Adrenal gland (tissue), 19 donors: ENCODE measurements around the gene SPOCK3. TPM values are rescaled to one million over a fixed set of nuclear protein-coding genes. Genes with fewer than 3 reads are reported as not detected.
"Not testable (repeated sequence)": the region's sequence is repeated elsewhere in the genome, so short reads cannot be mapped to it uniquely, and the experiment has no call there.

Experiments used
- DNase-seq, 7 donors: peaks; one replicate each; pipeline ENCODE4 v3.0.0-alpha.2; 2019 to 2020
- H3K27ac ChIP-seq, 5 donors: fragments of 200-600 bp; sonication (generic) in 4 of 5; 1 replicate in 3 of 5; 2 replicates in 2 of 5; pipeline versions ENCODE4 v1.5.1 to v1.8.0; 2016 to 2020; ENCODE audit warnings: mild to moderate bottlenecking in 1 of 5
- H3K27me3 ChIP-seq: fragments of 200-600 bp; 2 replicates; pipeline ENCODE4 v1.8.0; 2021
- H3K36me3 ChIP-seq, 2 donors: fragments of 200-600 bp; replicated peaks in 1 of 2; 1 replicate in 1 of 2; 2 replicates in 1 of 2; pipeline versions ENCODE4 v1.5.1 to v1.8.0; 2018 to 2022
- H3K4me1 ChIP-seq, 2 donors: fragments of 200-600 bp; replicated peaks in 1 of 2; 1 replicate in 1 of 2; 2 replicates in 1 of 2; pipeline versions ENCODE4 v1.5.1 to v1.8.0; 2018 to 2021
- H3K4me3 ChIP-seq, 4 donors: fragments of 200-600 bp; sonication (generic) in 3 of 4; one replicate each; pipeline ENCODE4 v1.5.1; 2016 to 2018
- H3K9me3 ChIP-seq, 3 donors: fragments of 200-600 bp; sonication (generic) in 1 of 3; replicated peaks in 1 of 3; 1 replicate in 2 of 3; 2 replicates in 1 of 3; pipeline versions ENCODE4 v1.5.1 to v1.8.0; 2016 to 2021
- CTCF ChIP-seq, 6 experiments: fragments of 450-650 bp in 4 of 6; fragments of 200-600 bp in 2 of 6; sonication (generic) in 1 of 6; IDR thresholded peaks; 1 replicate in 5 of 6; 2 replicates in 1 of 6; pipeline versions ENCODE4 v1.5.1 to v1.8.0; 2016 to 2021; ENCODE audit warnings: antibody characterized with exemption in 6 of 6, mild to moderate bottlenecking in 2 of 6, moderate library complexity in 1 of 6
- POLR2A ChIP-seq, 2 donors: fragments of 450-650 bp; IDR thresholded peaks; one replicate each; pipeline ENCODE4 v1.6.1; 2017; ENCODE audit warnings: antibody characterized with exemption in 2 of 2, mild to moderate bottlenecking in 2 of 2, moderate library complexity in 1 of 2
- WGBS, 4 donors: extraction: QIAGEN DNeasy Blood & Tissue Kit in 2 of 4; methylation state at CpG; one replicate each; pipeline versions ENCODE4 v1.1.5 to v1.1.7; 2013 to 2017; 5-methylcytosine and 5-hydroxymethylcytosine counted together
- intact Hi-C, 2 donors: fragments of 100-400 bp; cut with DNase I; formaldehyde crosslinking; loops; one replicate each; pipeline versions ENCODE4 v1.14.1 to v1.15.0; 2022 to 2023
- long read RNA-seq, 10 donors: library from polyadenylated mRNA in 3 of 10; unstranded in 2 of 10; stranded (forward) in 1 of 10; transcript quantifications; one replicate each; pipeline ENCODE4 v2.0.0 and lab custom pipeline, GENCODE V29; 2021 to 2026
- polyA plus RNA-seq, 3 donors: library from polyadenylated mRNA; stranded (reverse); fragments of 200-250 nt in 2 of 3; fragments of 350-450 nt in 1 of 3; fragmentation: Illumina TruSeq in 1 of 3; extraction: RNeasy Lipid Tissue Mini Kit (QIAGEN cat#74804) in 1 of 3; gene quantifications; one replicate each; pipeline ENCODE4 v1.2.3, GENCODE V29; 2013 to 2014
- total RNA-seq, 9 donors: library from RNA; depleted of rRNA in 4 of 9; stranded (reverse); fragments of >200 nt in 4 of 9; fragments of 120-200 nt in 1 of 9; fragmentation: NEBNext Ultra II Directional in 1 of 9; extraction: Animal tissue kit (Norgen Biotek cat#: 25700) in 1 of 9; gene quantifications; one replicate each; pipeline versions ENCODE4 v1.1.0 to v1.2.4, GENCODE V29; 2013 to 2023
- donor health status: healthy with polysubstance abuse.
- donor health status: Bipolar disorder and iron deficiency.
- donor health status: DM: yes; HTN: yes; CAD: no.
- donor health status: DM: no; HTN: no; CAD: no.
- donor health status: DM: no; HTN: no; CAD: no.
- donor health status: DM: yes; HTN: yes; CAD: no.

SPOCK3 gene
- total RNA-seq: 10 to 100 TPM in 2 of 9 donors, 1 to 10 TPM in 3, under 1 TPM in 3, not detected in 1; 0.18 to 23.6 (median 2.2) TPM
- 10 to 100 TPM in 1 of 3 donors, 1 to 10 TPM in 2; 3.0 to 30.3 (median 6.4) TPM for polyA plus RNA-seq
- long read RNA-seq, donor 1: 0 reads
- long read RNA-seq, donor 2: 0 reads
- long read RNA-seq, donor 3: 0 reads
- long read RNA-seq, donor 4: 0 reads
- long read RNA-seq, donor 5: 0 reads
- long read RNA-seq, donor 6, partial matches to known transcripts: 3 of 10 reads
- long read RNA-seq, donor 6, other reads (novel, unspliced or antisense): 3 of 10 reads
- long read RNA-seq, donor 7: 0 reads
- long read RNA-seq, donor 8: 0 reads
- long read RNA-seq, donor 9: 0 reads
- long read RNA-seq, donor 10, partial matches to known transcripts: 0 of 1 reads
- long read RNA-seq, donor 10, other reads (novel, unspliced or antisense): 0 of 1 reads

GRCh38 chr4:167234316-167234881, at the start of gene SPOCK3:
SPOCK3 (minus strand) TSS chr4:167234494.
- H3K27me3 ChIP-seq: no peaks in the 10 kb centered on the region
- peak within 1 kb of the TSS in 1 of 5 donors; percentile 56 for H3K27ac ChIP-seq
- peak in 3 of 7 donors; percentile 27 to 81 (median 28) for DNase-seq
- H3K4me1 ChIP-seq: no peaks in the 10 kb centered on the region
- peak within 1 kb of the TSS in 1 of 4 donors; percentile 50 for H3K4me3 ChIP-seq
- 1 to 2% (median 2%) methylated on average over 28 to 32 of the region's 32 CpGs for WGBS, 4 donors
- H3K9me3 ChIP-seq: no peaks in the 10 kb centered on the region
- TF ChIP-seq CTCF (IDR thresholded peaks at IDR 0.05) (no peak), POLR2A (IDR thresholded peaks at IDR 0.05) (no peak)
- no peaks in the 10 kb centered on the region for H3K36me3 ChIP-seq
- intact Hi-C loops: no loop called here

DNA sequence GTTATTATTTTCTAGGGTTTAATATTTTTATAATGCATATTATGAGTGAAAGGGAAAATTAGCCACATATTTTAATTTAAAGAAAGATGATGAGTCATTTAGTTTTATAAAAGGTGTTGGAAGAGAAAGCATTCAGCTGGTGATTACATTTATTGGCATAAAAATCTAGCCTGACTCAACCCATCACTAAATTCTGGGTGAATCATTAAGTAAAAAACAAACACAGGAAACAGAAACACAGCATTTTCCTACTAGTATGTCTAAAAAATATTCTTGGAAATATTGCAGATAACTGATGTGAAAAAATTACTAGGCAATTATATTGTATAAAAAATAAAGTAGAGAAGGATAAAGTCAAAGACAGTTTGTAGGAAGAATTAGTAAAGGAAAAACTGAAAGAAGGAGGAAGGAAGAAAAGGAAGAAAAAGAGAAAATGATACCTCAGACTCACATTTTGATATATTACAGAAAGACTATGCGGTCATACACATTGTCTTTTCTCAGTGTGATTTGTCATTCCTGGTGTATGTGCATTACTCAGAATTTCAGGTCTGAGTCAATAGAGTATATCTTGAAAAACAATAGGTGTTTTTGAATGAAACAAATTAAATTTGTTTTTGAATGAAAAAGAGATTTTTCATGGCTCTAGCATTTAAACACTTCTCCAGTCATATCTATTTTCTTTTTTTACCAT, 48.0 kb upstream of the SPOCK3 start:
- no peak for DNase-seq
- no peaks in the 10 kb centered on the region for H3K27me3 ChIP-seq
- no peak overlapping the region for H3K27ac ChIP-seq
- no peaks in the 10 kb centered on the region for H3K9me3 ChIP-seq
- intact Hi-C loops: no loop called here
- no peaks in the 10 kb centered on the region for H3K36me3 ChIP-seq
- H3K4me3 ChIP-seq: no peak overlapping the region
- WGBS, 4 donors: 75 to 85% (median 79%) methylated on average over 1 of the region's 1 CpG
- TF ChIP-seq CTCF (IDR thresholded peaks at IDR 0.05): no peak
- TF ChIP-seq POLR2A (IDR thresholded peaks at IDR 0.05): no peak
- H3K4me1 ChIP-seq: no peaks in the 10 kb centered on the region

GRCh38 chr4:167281545-167281944, 47.3 kb upstream of the SPOCK3 start:
- H3K36me3 ChIP-seq, DNase-seq, intact Hi-C loops, H3K27ac ChIP-seq, H3K9me3 ChIP-seq, H3K27me3 ChIP-seq, H3K4me3 ChIP-seq, H3K4me1 ChIP-seq: not testable (repeated sequence)
- WGBS, 4 donors: 87 to 94% (median 88%) methylated on average over 11 to 13 of the region's 13 CpGs

DNA sequence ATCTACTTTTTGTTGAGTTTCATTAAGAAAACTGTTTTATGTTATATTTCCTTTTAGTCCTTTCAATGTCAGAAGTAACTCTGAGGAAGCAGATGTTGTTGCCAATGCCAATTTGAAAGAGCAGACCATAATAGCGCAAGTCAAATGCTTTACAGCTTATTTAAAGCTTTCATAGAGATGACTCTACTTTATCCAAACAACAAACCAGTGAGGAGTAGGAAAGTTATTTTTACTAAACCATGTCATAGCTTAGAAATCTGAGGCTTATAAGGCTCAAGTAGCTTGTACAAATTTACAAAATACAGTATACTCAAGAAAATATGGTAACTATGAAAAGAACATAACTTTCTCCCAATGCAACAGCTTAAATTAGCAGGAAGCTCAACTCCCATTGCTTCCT, 40.1 kb upstream of the SPOCK3 start:
- Histone ChIP-seq H3K4me1 (no peaks in the 10 kb centered on the region), H3K9me3 (no peaks in the 10 kb centered on the region), H3K4me3 (no peak overlapping the region), H3K36me3 (no peaks in the 10 kb centered on the region), H3K27ac (no peak overlapping the region), H3K27me3 (no peaks in the 10 kb centered on the region)
- intact Hi-C loops: no loop called here
- WGBS, 4 donors: 67 to 90% (median 80%) methylated on average over 1 of the region's 1 CpG
- TF ChIP-seq CTCF (IDR thresholded peaks at IDR 0.05): no peak
- no peak for TF ChIP-seq POLR2A (IDR thresholded peaks at IDR 0.05)
- no peak for DNase-seq
